Measurements from ENCODE around the gene RAB40A.
"Not testable (repeated sequence)": the region's sequence is repeated elsewhere in the genome, so short reads cannot be mapped to it uniquely, and the experiment has no call there.

The RAB40A gene

GRCh38 chrX:103475381-103475780, 43.9 kb downstream of the RAB40A start:
- Histone ChIP-seq H3K14ac (ENCODE audit: low read length) (no peak overlapping the region), H2BK5ac (ENCODE audit: low read length) (no peak overlapping the region), H3K4ac (ENCODE audit: low read length) (no peak overlapping the region), H3K18ac (ENCODE audit: low read length) (no peak overlapping the region), H3K36me3 (replicated peaks in 1 of 2; ENCODE audit: control insufficient read depth in 2 of 2, insufficient read depth in 2 of 2, low read length in 2 of 2) (peaks cover 0 to 5% of the 10 kb centered on the region in 2 donors), H3K4me3 (ENCODE audit: low read length in 2 of 2) (no peak overlapping the region), H3K9me3 (replicated peaks in 1 of 2; ENCODE audit: control insufficient read depth in 2 of 2, insufficient read depth in 1 of 2, low read depth in 1 of 2, low read length in 2 of 2) (no peaks in the 10 kb centered on the region), H2BK15ac (ENCODE audit: low read length) (no peak overlapping the region), H2AFZ (ENCODE audit: low read length) (no peak overlapping the region), H3K9ac (ENCODE audit: low read depth, low read length, poor library complexity) (no peak overlapping the region), H2BK12ac (ENCODE audit: low read length) (no peak overlapping the region), H3K27me3 (ENCODE audit: control insufficient read depth in 3 of 3, insufficient read depth in 3 of 3, low read depth in 1 of 3, low read length in 3 of 3) (no peaks in the 10 kb centered on the region), H3K4me2 (ENCODE audit: insufficient read depth, low read length, poor library complexity, severe bottlenecking) (no peak overlapping the region), H3K4me1 (ENCODE audit: control insufficient read depth in 2 of 2, insufficient read depth in 1 of 2, low read depth in 1 of 2, low read length in 2 of 2) (no peaks in the 10 kb centered on the region), H2BK120ac (ENCODE audit: low read depth, low read length) (no peak overlapping the region), H3K79me1 (ENCODE audit: low read depth, low read length) (no peaks in the 10 kb centered on the region), H4K8ac (ENCODE audit: low read depth, low read length) (no peak overlapping the region), H4K91ac (ENCODE audit: low read depth, low read length, poor library complexity) (no peak overlapping the region), H3K23ac (ENCODE audit: low read depth, low read length, poor library complexity) (no peak overlapping the region), H3K27ac (replicated peaks; ENCODE audit: low read length) (no peak overlapping the region), H2AK5ac (ENCODE audit: low read depth, low read length) (no peak overlapping the region)
- whole genome bisulfite sequencing, 2 donors (ENCODE audit: extremely low coverage in 2 of 2, insufficient read length in 2 of 2, insufficient replicate concordance in 1 of 2): no CpG with 5 or more reads among the region's 1 CpG
- no peak for DNase-seq (ENCODE audit: low spot score)

GRCh38 chrX:103469977-103470376, 49.3 kb downstream of the RAB40A start:
- DNase-seq (ENCODE audit: low spot score); H4K91ac ChIP-seq (ENCODE audit: low read depth, low read length, poor library complexity); H2BK12ac ChIP-seq (ENCODE audit: low read length); H3K18ac ChIP-seq (ENCODE audit: low read length); H2BK5ac ChIP-seq (ENCODE audit: low read length); H3K27ac ChIP-seq (replicated peaks; ENCODE audit: low read length); H3K9me3 ChIP-seq (replicated peaks in 1 of 2; ENCODE audit: control insufficient read depth in 2 of 2, insufficient read depth in 1 of 2, low read depth in 1 of 2, low read length in 2 of 2); H3K4ac ChIP-seq (ENCODE audit: low read length); H3K4me2 ChIP-seq (ENCODE audit: insufficient read depth, low read length, poor library complexity, severe bottlenecking); H4K8ac ChIP-seq (ENCODE audit: low read depth, low read length); H3K23ac ChIP-seq (ENCODE audit: low read depth, low read length, poor library complexity); H3K9ac ChIP-seq (ENCODE audit: low read depth, low read length, poor library complexity); H3K27me3 ChIP-seq (ENCODE audit: control insufficient read depth in 3 of 3, insufficient read depth in 3 of 3, low read depth in 1 of 3, low read length in 3 of 3); H2BK120ac ChIP-seq (ENCODE audit: low read depth, low read length); H3K14ac ChIP-seq (ENCODE audit: low read length); H2AK5ac ChIP-seq (ENCODE audit: low read depth, low read length); H3K4me1 ChIP-seq (ENCODE audit: control insufficient read depth in 2 of 2, insufficient read depth in 1 of 2, low read depth in 1 of 2, low read length in 2 of 2); H2AFZ ChIP-seq (ENCODE audit: low read length); H3K36me3 ChIP-seq (replicated peaks in 1 of 2; ENCODE audit: control insufficient read depth in 2 of 2, insufficient read depth in 2 of 2, low read length in 2 of 2); H3K4me3 ChIP-seq (ENCODE audit: low read length in 2 of 2); H3K79me1 ChIP-seq (ENCODE audit: low read depth, low read length); H2BK15ac ChIP-seq (ENCODE audit: low read length): not testable (repeated sequence)
- no CpG with 5 or more reads among the region's 8 CpGs for WGBS, 2 donors (ENCODE audit: extremely low coverage in 2 of 2, insufficient read length in 2 of 2, insufficient replicate concordance in 1 of 2)

- H3K36me3 ChIP-seq (replicated peaks in 1 of 2; ENCODE audit: control insufficient read depth in 2 of 2, insufficient read depth in 2 of 2, low read length in 2 of 2): peaks cover 0 to 7% of the 10 kb centered on the region in 2 donors
- no peak overlapping the region for H3K18ac ChIP-seq (ENCODE audit: low read length)
- WGBS, 2 donors (ENCODE audit: extremely low coverage in 2 of 2, insufficient read length in 2 of 2, insufficient replicate concordance in 1 of 2): no CpG with 5 or more reads among the region's 2 CpGs
- H3K79me1 ChIP-seq (ENCODE audit: low read depth, low read length): no peaks in the 10 kb centered on the region
- H2BK12ac ChIP-seq (ENCODE audit: low read length): no peak overlapping the region
- no peak overlapping the region for H4K91ac ChIP-seq (ENCODE audit: low read depth, low read length, poor library complexity)
- no peaks in the 10 kb centered on the region for H3K9me3 ChIP-seq (replicated peaks in 1 of 2; ENCODE audit: control insufficient read depth in 2 of 2, insufficient read depth in 1 of 2, low read depth in 1 of 2, low read length in 2 of 2)
- H2BK15ac ChIP-seq (ENCODE audit: low read length): no peak overlapping the region
- H3K4me3 ChIP-seq (ENCODE audit: low read length in 2 of 2): no peak overlapping the region
- no peak overlapping the region for H3K23ac ChIP-seq (ENCODE audit: low read depth, low read length, poor library complexity)
- no peak overlapping the region for H3K4ac ChIP-seq (ENCODE audit: low read length)
- H3K4me1 ChIP-seq (ENCODE audit: control insufficient read depth in 2 of 2, insufficient read depth in 1 of 2, low read depth in 1 of 2, low read length in 2 of 2): peaks cover 0 to 2% of the 10 kb centered on the region in 2 donors
- no peak overlapping the region for H3K4me2 ChIP-seq (ENCODE audit: insufficient read depth, low read length, poor library complexity, severe bottlenecking)
- H3K27me3 ChIP-seq (ENCODE audit: control insufficient read depth in 3 of 3, insufficient read depth in 3 of 3, low read depth in 1 of 3, low read length in 3 of 3): no peaks in the 10 kb centered on the region
- H2AFZ ChIP-seq (ENCODE audit: low read length): no peak overlapping the region
- no peak overlapping the region for H4K8ac ChIP-seq (ENCODE audit: low read depth, low read length)
- H3K27ac ChIP-seq (replicated peaks; ENCODE audit: low read length): no peak overlapping the region
- H2BK5ac ChIP-seq (ENCODE audit: low read length): no peak overlapping the region
- no peak overlapping the region for H2BK120ac ChIP-seq (ENCODE audit: low read depth, low read length)
- no peak overlapping the region for H3K14ac ChIP-seq (ENCODE audit: low read length)
- H2AK5ac ChIP-seq (ENCODE audit: low read depth, low read length): no peak overlapping the region
- no peak for DNase-seq (ENCODE audit: low spot score)
- H3K9ac ChIP-seq (ENCODE audit: low read depth, low read length, poor library complexity): no peak overlapping the region
Observed at GRCh38 chrX:103467887-103468286, 51.4 kb downstream of the RAB40A start.

GRCh38 chrX:103467156-103467555, 52.1 kb downstream of the RAB40A start:
- no peak overlapping the region for H2AK5ac ChIP-seq (ENCODE audit: low read depth, low read length)
- no peak overlapping the region for H3K9ac ChIP-seq (ENCODE audit: low read depth, low read length, poor library complexity)
- no peak overlapping the region for H2BK5ac ChIP-seq (ENCODE audit: low read length)
- H3K9me3 ChIP-seq (replicated peaks in 1 of 2; ENCODE audit: control insufficient read depth in 2 of 2, insufficient read depth in 1 of 2, low read depth in 1 of 2, low read length in 2 of 2): no peaks in the 10 kb centered on the region
- H3K4me1 ChIP-seq (ENCODE audit: control insufficient read depth in 2 of 2, insufficient read depth in 1 of 2, low read depth in 1 of 2, low read length in 2 of 2): peaks cover 0 to 2% of the 10 kb centered on the region in 2 donors
- H4K8ac ChIP-seq (ENCODE audit: low read depth, low read length): no peak overlapping the region
- no peak for DNase-seq (ENCODE audit: low spot score)
- no peak overlapping the region for H2BK15ac ChIP-seq (ENCODE audit: low read length)
- H3K4ac ChIP-seq (ENCODE audit: low read length): no peak overlapping the region
- no peak overlapping the region for H3K18ac ChIP-seq (ENCODE audit: low read length)
- H2BK120ac ChIP-seq (ENCODE audit: low read depth, low read length): no peak overlapping the region
- WGBS, 2 donors (ENCODE audit: extremely low coverage in 2 of 2, insufficient read length in 2 of 2, insufficient replicate concordance in 1 of 2): no CpG with 5 or more reads among the region's 2 CpGs
- no peak overlapping the region for H3K27ac ChIP-seq (replicated peaks; ENCODE audit: low read length)
- no peaks in the 10 kb centered on the region for H3K79me1 ChIP-seq (ENCODE audit: low read depth, low read length)
- no peak overlapping the region for H2BK12ac ChIP-seq (ENCODE audit: low read length)
- H3K14ac ChIP-seq (ENCODE audit: low read length): no peak overlapping the region
- no peaks in the 10 kb centered on the region for H3K27me3 ChIP-seq (ENCODE audit: control insufficient read depth in 3 of 3, insufficient read depth in 3 of 3, low read depth in 1 of 3, low read length in 3 of 3)
- no peak overlapping the region for H3K4me2 ChIP-seq (ENCODE audit: insufficient read depth, low read length, poor library complexity, severe bottlenecking)
- H3K23ac ChIP-seq (ENCODE audit: low read depth, low read length, poor library complexity): no peak overlapping the region
- peaks cover 0 to 7% of the 10 kb centered on the region in 2 donors for H3K36me3 ChIP-seq (replicated peaks in 1 of 2; ENCODE audit: control insufficient read depth in 2 of 2, insufficient read depth in 2 of 2, low read length in 2 of 2)
- H4K91ac ChIP-seq (ENCODE audit: low read depth, low read length, poor library complexity): no peak overlapping the region
- H3K4me3 ChIP-seq (ENCODE audit: low read length in 2 of 2): no peak overlapping the region
- no peak overlapping the region for H2AFZ ChIP-seq (ENCODE audit: low read length)

All from neuronal stem cell (in vitro differentiated cells).